Fibroblast of the aortic adventitia (primary cell): ENCODE results near the gene ULBP2. TPM values are rescaled to one million over a fixed set of nuclear protein-coding genes. Genes with fewer than 3 reads are reported as not detected.
"Not testable (repeated sequence)": the region's sequence is repeated elsewhere in the genome, so short reads cannot be mapped to it uniquely, and the experiment has no call there.

ENCODE experiments used
- DNase-seq: peaks from one replicate; pipeline ENCODE4 v3.0.0-alpha.2; 2010; ENCODE audit warnings: low read depth
- H3K4me3 ChIP-seq: 2 replicates; pipeline ENCODE4 v1.5.1; 2011; ENCODE audit warnings: low read depth, mild to moderate bottlenecking, control low read depth, low read length, moderate library complexity
- CTCF ChIP-seq: IDR thresholded peaks from 2 replicates; pipeline ENCODE4 v1.5.1; 2011; ENCODE audit warnings: mild to moderate bottlenecking, low read length, control low read depth, inconsistent platforms; ENCODE audit not compliant: insufficient read depth
- total RNA-seq: library from RNA; depleted of rRNA; stranded (reverse); fragments of >200 nt; gene quantifications from 2 replicates; pipeline ENCODE4 v1.2.3, GENCODE V29; 2012; ENCODE audit warnings: low replicate concordance

The ULBP2 gene
- total RNA-seq, 1 donor: 3.3 TPM

- no peak for TF ChIP-seq CTCF
- H3K4me3 ChIP-seq: no peak overlapping the region
- DNase-seq: no peak
These were observed 22.0 kb upstream of the ULBP2 start for GRCh38 chr6:149919834-149920225.

- no peak overlapping the region for H3K4me3 ChIP-seq
- no peak for TF ChIP-seq CTCF
- no peak for DNase-seq
These were observed 20.5 kb upstream of the ULBP2 start for GRCh38 chr6:149921361-149921760.

- DNase-seq, H3K4me3 ChIP-seq: not testable (repeated sequence)
These were observed 19.7 kb upstream of the ULBP2 start for GRCh38 chr6:149922091-149922490.

- H3K4me3 ChIP-seq: peak within 1 kb of the TSS; percentile 71
- no peak for TF ChIP-seq CTCF
- peak; percentile 95 for DNase-seq
These were observed 19.0 kb upstream of the ULBP2 start, which contains the start of gene RAET1G for GRCh38 chr6:149922642-149923326. RAET1G (minus strand) TSS chr6:149923121; CDS start chr6:149923010, 111 bp downstream.

GRCh38 chr6:149923327-149923986 lies 18.4 kb upstream of the ULBP2 start:
- DNase-seq: no peak

GRCh38 chr6:149924206-149924932 lies 17.4 kb upstream of the ULBP2 start:
- no peak for DNase-seq
- TF ChIP-seq CTCF: no peak
- no peak overlapping the region for H3K4me3 ChIP-seq

More at GRCh38 chr6:149923327-149923986, 18.4 kb upstream of the ULBP2 start:
- peak overlapping the region; percentile 71 for H3K4me3 ChIP-seq
- no peak for TF ChIP-seq CTCF

GRCh38 chr6:149924933-149925252 lies 16.9 kb upstream of the ULBP2 start:
- no peak for DNase-seq
- no peak for TF ChIP-seq CTCF
- H3K4me3 ChIP-seq: no peak overlapping the region
